OCI-LY1 (cell line): ENCODE measurements around the gene PPP1R36.

Experiments
- CTCF ChIP-seq: fragments of 200-600 bp; sonication (generic), shearing (Covaris generic); IDR thresholded peaks from 2 replicates; pipeline ENCODE4 v1.5.1; 2017; ENCODE audit warnings: mild to moderate bottlenecking, antibody characterized with exemption, low read length, moderate library complexity, mixed read lengths
- EZH2 ChIP-seq: fragments of 200-600 bp; sonication (generic), shearing (Covaris generic); IDR thresholded peaks from 2 replicates; pipeline ENCODE4 v1.8.0; 2017; ENCODE audit warnings: borderline replicate concordance, mixed run types, mild to moderate bottlenecking, antibody characterized with exemption, low read length, moderate library complexity, mixed read lengths

DNA sequence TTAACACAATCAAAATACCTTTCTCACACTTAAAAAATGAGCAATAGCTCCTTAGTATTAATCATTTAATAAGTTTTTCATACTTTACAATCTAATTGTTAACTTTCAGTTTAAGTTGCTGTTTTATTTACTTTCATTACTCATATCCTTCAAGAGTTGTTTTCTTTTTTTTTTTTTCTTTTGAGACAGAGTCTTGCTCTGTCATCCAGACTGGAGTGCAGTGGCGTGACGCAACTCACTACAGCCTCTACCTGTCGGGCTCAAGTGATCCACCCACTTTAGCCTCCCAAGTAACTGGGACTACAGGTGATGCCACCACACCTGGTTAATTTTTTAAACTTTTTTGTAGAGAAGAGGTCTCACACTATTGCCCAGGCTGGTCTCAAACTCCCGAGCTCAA lies 29.1 kb upstream of the PPP1R36 start:
- TF ChIP-seq EZH2 (no peak), CTCF (no peak)
